GM18502 (cell line): Measurements from ENCODE around the gene SHKBP1.
"Not testable (repeated sequence)": the region's sequence is repeated elsewhere in the genome, so short reads cannot be mapped to it uniquely, and the experiment has no call there.

Source experiments
- ATAC-seq: cut with Tn5 transposase; IDR thresholded peaks from one replicate; pipeline ENCODE4 v1.9.1; 2021; ENCODE audit warnings: mild to moderate bottlenecking; ENCODE audit not compliant: unreplicated experiment, poor library complexity

SHKBP1 gene

DNA sequence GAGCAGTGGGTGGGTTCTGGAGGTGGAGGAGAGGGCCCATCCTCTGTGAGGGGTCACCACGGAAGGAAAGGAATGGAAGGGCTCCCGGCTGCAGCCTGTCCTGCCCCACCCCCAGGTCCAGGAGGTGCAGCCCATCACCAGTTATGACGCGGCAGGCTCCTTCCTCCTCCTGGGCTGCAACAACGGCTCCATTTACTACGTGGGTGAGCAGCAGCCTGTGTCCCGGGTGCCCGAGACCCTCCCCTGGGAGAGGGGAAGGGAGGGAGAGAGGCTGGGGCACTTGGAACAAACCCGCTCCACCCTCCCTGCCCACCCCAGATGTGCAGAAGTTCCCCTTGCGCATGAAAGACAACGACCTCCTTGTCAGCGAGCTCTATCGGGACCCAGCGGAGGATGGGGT is 6.6 kb downstream of the SHKBP1 start:
- no peak for ATAC-seq

- no peak for ATAC-seq
These were observed 7.3 kb downstream of the SHKBP1 start for GRCh38 chr19:40584007-40584406.

- no peak for ATAC-seq
These were observed 8.7 kb downstream of the SHKBP1 start for GRCh38 chr19:40585241-40585981.

DNA sequence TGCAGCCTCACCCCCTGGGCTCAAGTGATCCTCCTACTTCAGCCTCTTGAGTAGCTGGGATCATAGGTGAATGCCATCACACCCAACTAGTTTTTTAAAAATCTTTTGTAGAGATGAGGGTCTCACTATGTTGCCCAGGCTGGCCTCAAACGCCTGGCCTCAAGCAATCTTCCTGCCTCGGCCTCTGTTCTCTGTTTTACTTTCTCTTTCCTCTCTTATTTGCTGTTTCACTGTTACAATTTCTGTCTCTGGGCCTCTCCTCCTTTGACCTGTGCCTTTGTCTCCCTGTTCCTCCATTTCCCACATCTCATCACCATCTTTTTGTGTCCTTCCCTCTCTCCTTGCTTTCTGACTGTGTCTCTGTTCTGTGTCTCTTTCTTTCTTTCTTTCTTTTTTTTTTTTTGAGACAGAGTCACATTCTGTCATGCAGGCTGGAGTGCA is 9.3 kb downstream of the SHKBP1 start:
- ATAC-seq: no peak

DNA sequence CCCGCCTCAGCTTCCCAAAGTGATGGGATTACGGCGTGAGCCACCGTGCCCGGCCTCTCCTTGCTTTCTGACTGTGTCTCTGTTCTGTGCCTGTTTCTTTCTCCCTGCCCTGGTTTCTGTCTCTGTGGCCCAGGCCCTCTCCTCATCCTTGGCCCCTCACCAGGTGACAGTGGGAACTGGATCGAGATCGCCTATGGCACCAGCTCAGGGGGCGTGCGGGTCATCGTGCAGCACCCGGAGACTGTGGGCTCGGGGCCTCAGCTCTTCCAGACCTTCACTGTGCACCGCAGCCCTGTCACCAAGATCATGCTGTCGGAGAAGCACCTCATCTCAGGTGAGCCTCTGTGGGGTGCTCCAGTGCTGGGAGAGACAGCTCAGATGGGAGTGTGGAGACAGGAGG is 9.9 kb downstream of the SHKBP1 start:
- ATAC-seq: no peak

- ATAC-seq: no peak
These were observed 11.6 kb downstream of the SHKBP1 start for GRCh38 chr19:40588110-40588854.

- no peak for ATAC-seq
These were observed 12.4 kb downstream of the SHKBP1 start for GRCh38 chr19:40588926-40589569.

- no peak for ATAC-seq
These were observed 13.1 kb downstream of the SHKBP1 start for GRCh38 chr19:40589591-40590429.

GRCh38 chr19:40590464-40591265 is 14.0 kb downstream of the SHKBP1 start:
- ATAC-seq: no peak

GRCh38 chr19:40591724-40592123 is 15.1 kb downstream of the SHKBP1 start:
- not testable (repeated sequence) for ATAC-seq

DNA sequence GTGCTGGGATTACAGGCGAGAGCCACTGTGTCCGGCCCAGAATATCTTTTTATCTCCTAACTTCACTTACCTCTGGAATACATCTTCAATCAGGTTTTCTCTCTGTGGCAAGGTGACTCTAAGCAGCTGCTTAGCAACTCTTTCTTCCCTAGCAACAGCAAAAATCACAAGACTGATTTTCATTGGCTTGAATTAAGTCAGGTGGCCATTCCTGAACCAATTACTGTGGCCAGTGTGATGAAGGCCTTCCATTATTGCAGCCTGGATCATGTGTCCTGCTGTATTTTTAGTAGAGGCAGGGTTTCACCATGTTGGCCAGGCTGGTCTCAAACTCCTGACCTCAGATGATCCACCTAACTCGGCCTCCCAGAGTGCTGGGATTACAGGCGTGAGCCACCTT is 15.5 kb downstream of the SHKBP1 start:
- ATAC-seq: no peak

DNA sequence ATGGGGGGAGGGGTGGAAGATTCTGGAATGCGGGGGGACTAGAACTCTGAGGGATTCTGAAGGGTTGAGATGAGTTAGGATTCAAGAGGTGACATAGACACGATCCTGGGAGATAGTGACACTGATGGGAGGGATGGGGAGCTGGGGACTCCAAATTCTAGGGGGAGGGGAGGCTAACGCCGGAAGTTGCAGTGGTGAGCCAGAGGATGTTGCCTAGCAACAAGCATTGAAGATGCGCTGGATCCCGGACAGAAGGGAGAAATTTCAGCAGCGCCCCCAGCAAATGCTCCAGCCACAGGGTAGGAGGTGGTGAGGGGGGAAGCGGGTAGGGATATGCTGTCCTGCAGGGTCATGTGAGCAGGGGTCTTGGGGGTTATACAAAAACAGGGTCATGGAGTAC is 17.6 kb downstream of the SHKBP1 start:
- no peak for ATAC-seq

GRCh38 chr19:40594657-40595091 is 18.0 kb downstream of the SHKBP1 start:
- ATAC-seq: no peak

DNA sequence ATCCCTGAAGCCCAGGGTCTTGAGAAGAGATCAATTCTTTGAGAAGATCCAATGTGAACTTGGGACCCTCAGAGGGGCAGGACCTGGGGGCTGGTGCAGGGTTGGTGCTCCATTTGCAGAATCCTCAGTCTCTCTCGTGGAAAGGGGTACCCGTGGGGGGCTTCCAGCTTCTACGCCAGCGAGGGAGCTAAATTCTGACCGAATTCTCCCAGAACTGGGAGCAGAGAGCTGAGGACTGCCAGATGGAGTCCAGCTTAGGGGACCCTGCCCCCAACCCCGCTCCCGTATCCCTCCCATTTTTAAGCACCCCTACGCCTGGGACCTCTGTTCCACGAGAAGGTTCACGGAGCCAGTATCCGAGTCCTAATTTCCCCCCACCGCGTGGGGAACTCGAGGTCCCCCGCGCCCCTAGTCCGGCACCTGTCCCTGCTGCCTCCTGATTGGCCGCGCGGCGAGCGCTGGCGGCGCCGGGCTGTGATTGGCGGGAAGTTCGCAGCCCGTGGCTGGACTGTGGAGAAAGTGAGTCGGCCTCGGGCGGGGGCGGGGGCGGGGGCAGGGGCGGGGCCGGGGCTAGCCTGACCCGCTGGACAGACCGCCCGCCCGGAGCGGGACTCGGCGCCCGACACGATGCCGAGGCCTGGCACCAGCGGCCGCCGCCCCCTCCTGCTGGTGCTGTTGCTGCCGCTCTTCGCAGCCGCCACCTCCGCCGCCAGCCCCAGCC is 20.1 kb downstream of the SHKBP1 start:
- no peak for ATAC-seq

DNA sequence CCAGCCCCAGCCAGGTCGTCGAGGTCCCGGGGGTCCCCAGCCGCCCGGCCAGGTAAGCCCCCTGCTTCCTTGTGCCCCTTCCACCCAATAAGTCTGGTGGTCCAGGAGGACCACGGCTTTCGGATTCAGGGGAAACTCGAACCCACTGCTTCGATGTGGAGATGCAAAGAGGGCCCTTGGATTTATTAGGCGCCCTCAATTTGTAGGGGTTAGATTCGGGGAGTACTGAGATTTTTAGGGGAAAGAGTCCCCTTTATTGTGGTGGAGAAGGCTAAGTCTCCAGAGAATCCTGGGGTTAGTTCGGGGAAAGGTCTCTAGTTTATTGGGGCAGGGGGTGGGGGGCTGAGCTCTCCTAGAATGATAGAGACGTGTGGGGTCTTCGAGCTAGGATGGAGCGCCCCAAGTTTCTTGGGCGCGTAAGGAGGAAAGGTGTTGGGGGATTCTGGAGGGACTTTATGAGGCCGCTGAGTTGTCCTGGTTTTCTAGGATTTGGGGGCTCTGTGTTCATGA is 20.7 kb downstream of the SHKBP1 start:
- no peak for ATAC-seq

DNA sequence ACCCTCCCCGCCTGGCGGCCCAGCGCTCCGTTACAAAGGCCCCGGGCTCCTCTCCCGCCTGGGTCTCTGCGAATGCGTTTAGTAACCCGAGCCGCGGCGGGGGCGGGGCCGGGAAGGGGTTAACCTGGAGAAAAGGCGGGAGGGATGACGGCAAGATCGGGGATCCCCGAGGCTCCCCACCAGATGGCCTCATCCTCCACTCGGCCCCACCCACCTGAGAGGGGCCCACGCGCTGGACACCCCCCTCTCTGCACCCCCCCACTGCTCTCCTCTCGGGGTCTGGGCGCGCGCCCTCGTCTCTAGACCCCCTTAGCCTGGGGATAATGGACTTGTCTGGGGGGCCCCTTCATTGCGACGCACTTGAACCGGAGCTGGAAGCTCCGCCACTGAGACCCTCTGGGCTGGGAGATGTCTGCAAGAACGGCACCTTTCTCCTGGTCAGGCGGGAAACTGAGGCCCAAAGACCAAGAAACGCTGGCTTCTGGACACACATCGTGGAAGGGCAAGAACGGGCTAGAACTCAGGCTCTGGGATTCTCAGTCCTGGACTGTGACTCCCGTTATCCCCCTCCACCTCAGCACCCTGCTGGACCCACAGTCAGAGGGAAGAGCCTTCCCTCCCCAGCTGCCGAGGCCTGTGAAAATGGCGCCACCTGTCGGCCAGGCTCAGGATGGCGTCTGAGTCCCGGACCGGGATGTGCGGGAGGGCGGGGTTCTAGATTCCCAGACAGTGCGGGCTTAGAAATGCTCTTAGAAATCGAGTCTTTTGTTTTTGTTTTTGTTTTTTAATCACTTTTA is 21.6 kb downstream of the SHKBP1 start:
- ATAC-seq: no peak

DNA sequence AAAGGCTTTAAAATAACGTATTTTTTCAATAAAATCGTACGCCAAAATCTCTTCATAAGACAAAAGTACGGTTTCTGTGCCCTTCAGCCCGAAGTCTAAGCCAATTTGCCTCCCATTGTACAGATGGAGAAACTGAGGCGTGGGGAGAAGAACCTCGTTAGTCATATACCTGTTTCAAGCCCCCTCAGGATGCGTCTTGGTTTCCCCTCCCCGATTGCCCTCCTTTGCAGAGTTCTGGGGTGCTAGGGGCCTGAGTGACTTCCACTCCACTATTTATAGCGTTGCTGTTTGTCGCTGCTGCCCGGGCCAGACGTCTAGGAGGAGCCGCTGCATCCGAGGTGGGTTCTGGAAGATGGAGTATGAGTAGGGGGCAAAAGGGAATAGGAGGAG is 22.2 kb downstream of the SHKBP1 start:
- no peak for ATAC-seq

DNA sequence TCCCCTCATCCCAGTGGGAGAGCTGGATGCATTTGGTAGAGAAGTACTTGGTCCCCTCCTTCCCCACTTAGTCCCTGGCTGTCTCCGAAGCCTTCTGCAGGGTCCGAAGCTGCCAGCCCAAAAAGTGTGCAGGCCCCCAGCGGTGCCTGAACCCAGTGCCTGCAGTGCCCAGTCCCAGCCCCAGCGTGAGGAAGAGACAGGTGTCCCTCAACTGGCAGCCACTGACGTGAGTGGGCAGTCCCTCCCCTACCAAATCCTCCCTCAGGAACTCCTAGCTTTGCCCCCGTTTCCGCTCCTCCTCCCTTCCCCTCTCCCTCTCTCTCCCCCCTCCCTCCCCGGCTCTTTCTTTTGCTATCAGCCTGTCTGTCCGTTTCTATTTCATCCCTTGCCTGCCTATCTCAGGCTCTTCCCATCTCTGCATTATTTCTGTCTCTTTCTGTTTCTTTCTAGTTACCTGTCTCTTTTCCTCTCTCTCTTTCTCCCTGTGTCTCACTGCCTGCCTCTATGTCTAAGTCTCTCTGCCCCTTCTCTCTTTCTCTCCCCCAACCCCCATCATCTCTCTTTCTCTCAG is 22.7 kb downstream of the SHKBP1 start:
- ATAC-seq: no peak
